Body of pancreas (tissue), 4 donors: ENCODE results near the gene EGLN1. TPM values are rescaled to one million over a fixed set of nuclear protein-coding genes. Genes with fewer than 3 reads are reported as not detected.

Experiments used
- ATAC-seq: fragments of 150-250 bp; one replicate; pipeline ENCODE4 v1.9.1; 2016
- DNase-seq, 4 donors: peaks; one replicate each; pipeline ENCODE4 v3.0.0-alpha.2; 2019
- H3K27ac ChIP-seq, 4 donors: fragments of 200-600 bp; sonication (generic); 1 replicate in 3 of 4; 2 replicates in 1 of 4; pipeline versions ENCODE4 v1.5.1 to v1.6.1; 2016 to 2019; ENCODE audit warnings: mild to moderate bottlenecking in 1 of 4, mixed read lengths in 1 of 4, moderate library complexity in 1 of 4
- H3K27me3 ChIP-seq, 2 donors: fragments of 200-600 bp; sonication (generic); one replicate each; pipeline ENCODE4 v1.6.0; 2016; ENCODE audit warnings: mild to moderate bottlenecking in 1 of 2
- H3K36me3 ChIP-seq, 2 donors: fragments of 200-600 bp; sonication (generic); replicated peaks in 1 of 2; 2 replicates each; pipeline ENCODE4 v1.5.1; 2016; ENCODE audit warnings: low read depth in 2 of 2; ENCODE audit not compliant: insufficient read depth in 1 of 2
- H3K4me1 ChIP-seq: fragments of 200-600 bp; sonication (generic); one replicate; pipeline ENCODE4 v1.6.0; 2016
- H3K4me3 ChIP-seq, 2 donors: fragments of 200-600 bp; sonication (generic); 1 replicate in 1 of 2; 2 replicates in 1 of 2; pipeline ENCODE4 v1.5.1; 2016 to 2019
- H3K9me3 ChIP-seq, 3 donors: fragments of 200-600 bp; sonication (generic); 1 replicate in 2 of 3; 2 replicates in 1 of 3; pipeline ENCODE4 v1.5.1; 2016
- CTCF ChIP-seq, 7 experiments: fragments of 450-650 bp in 4 of 7; fragments of 200-600 bp in 3 of 7; sonication (generic) in 3 of 7; IDR thresholded peaks; one replicate each; pipeline ENCODE4 v1.5.1; 2016 to 2019; ENCODE audit warnings: antibody characterized with exemption in 7 of 7
- POLR2A ChIP-seq, 3 donors: fragments of 450-650 bp; IDR thresholded peaks; one replicate each; pipeline ENCODE4 v1.6.1; 2016; ENCODE audit warnings: antibody characterized with exemption in 3 of 3, mild to moderate bottlenecking in 2 of 3
- WGBS, 2 donors: methylation state at CpG; one replicate each; pipeline ENCODE4 v1.1.5; 2017; 5-methylcytosine and 5-hydroxymethylcytosine counted together
- intact Hi-C: fragments of 100-400 bp; cut with DNase I; formaldehyde crosslinking; loops from one replicate; pipeline ENCODE4 v1.15.1; 2023
- total RNA-seq, 2 donors: library from RNA; depleted of rRNA; stranded (reverse); fragments of >200 nt; gene quantifications; one replicate each; pipeline ENCODE4 v1.1.0, GENCODE V29; 2016

EGLN1 gene
- total RNA-seq, 2 donors from 2014 or later: 37.6 to 42.2 TPM

GRCh38 chr1:231348442-231348841, 73.6 kb downstream of the EGLN1 start:
- Histone ChIP-seq H3K4me3 (no peak overlapping the region), H3K27ac (no peak overlapping the region), H3K27me3 (no peaks in the 10 kb centered on the region), H3K36me3 (peaks cover 0 to 1% of the 10 kb centered on the region in 2 donors), H3K4me1 (no peaks in the 10 kb centered on the region), H3K9me3 (no peaks in the 10 kb centered on the region)
- no peak for DNase-seq
- no peak for ATAC-seq
- intact Hi-C loops: no loop called here
- TF ChIP-seq POLR2A (IDR thresholded peaks at IDR 0.05) (no peak), CTCF (IDR thresholded peaks at IDR 0.05) (no peak)
- WGBS, 2 donors: 92 to 95% methylated on average over 4 of the region's 4 CpGs

GRCh38 chr1:231347961-231348360, 74.1 kb downstream of the EGLN1 start:
- Histone ChIP-seq H3K9me3 (no peaks in the 10 kb centered on the region), H3K4me3 (no peak overlapping the region), H3K4me1 (no peaks in the 10 kb centered on the region), H3K27ac (no peak overlapping the region), H3K27me3 (no peaks in the 10 kb centered on the region), H3K36me3 (peaks cover 0 to 1% of the 10 kb centered on the region in 2 donors)
- ATAC-seq (no peak), DNase-seq (no peak)
- 94 to 96% methylated on average over 4 of the region's 4 CpGs for WGBS, 2 donors
- intact Hi-C loops: no loop called here
- no peak for TF ChIP-seq POLR2A (IDR thresholded peaks at IDR 0.05)
- TF ChIP-seq CTCF (IDR thresholded peaks at IDR 0.05): no peak

DNA sequence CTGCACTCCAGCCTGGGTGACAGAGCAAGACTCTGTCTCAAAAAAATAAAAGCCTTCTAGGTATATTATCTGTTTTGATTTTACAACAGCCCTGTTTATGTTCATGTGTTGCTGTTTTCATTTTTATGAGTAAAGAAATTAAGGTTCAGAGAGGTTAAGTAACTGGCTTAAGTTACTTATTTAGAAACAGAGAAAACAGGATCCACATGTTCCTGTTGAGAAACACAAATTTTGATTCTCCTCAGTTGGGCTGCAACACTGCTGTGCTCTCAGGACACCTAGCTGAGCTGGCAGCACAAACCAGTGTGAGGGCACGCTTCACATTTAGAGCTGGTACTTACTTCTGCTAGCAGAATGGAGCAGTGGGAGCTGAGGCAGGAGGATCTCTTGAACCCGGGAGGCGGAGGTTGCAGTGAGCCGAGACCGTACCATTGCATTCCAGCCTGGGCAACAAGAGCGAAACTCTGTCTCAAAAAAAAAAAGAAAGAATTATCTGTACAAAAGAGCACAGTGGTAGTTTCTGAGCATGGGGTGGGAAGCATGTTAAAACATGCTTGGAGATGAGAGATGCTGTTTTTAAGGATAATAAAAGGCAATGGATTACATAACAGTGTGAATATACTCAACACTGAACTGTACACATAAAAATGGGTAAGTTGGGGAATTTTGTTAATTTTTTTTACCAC, 81.6 kb downstream of the EGLN1 start:
- DNase-seq (no peak), ATAC-seq (no peak)
- no peak overlapping the region for H3K27ac ChIP-seq
- H3K27me3 ChIP-seq: no peaks in the 10 kb centered on the region
- no peak overlapping the region for H3K4me3 ChIP-seq
- WGBS, 2 donors: 88 to 97% methylated on average over 6 of the region's 6 CpGs
- TF ChIP-seq POLR2A (IDR thresholded peaks at IDR 0.05): no peak
- TF ChIP-seq CTCF (IDR thresholded peaks at IDR 0.05): no peak
- H3K4me1 ChIP-seq: peaks cover 21% of the 10 kb centered on the region
- no peaks in the 10 kb centered on the region for H3K36me3 ChIP-seq
- no peaks in the 10 kb centered on the region for H3K9me3 ChIP-seq
- intact Hi-C loops: no loop called here

DNA sequence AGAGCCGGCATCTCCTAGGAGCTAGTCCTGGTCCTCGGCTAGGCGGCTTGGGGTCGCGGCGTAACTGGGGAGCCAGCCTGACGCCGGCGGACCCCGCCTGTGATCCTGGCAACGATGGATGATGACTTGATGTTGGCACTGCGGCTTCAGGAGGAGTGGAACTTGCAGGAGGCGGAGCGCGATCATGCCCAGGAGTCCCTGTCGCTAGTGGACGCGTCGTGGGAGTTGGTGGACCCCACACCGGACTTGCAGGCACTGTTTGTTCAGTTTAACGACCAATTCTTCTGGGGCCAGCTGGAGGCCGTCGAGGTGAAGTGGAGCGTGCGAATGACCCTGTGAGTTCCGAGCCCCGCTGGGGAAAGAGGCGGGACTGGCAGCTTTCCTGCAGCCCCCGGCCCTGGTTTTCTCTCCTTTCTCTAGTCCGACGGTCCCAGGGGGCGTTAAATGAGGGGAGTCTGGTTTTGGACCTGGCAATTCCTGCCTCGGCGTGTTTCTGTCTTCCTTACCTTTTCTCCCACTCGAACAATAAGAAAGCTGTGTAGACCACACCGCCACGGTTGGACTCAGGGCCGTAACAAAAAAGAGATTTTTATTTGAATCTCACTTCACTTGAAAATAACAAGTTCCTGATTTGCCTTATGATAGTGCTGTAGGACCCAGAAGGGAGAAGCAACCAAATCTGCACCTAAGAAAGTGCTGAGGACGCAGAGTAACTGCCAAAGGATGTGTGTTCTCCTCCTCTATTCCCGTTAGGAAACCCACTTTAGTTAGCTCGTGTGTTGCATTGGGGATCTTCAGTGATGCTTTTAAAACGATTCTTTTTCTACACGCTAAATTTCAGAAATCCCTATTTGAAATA, 83.6 kb downstream of the EGLN1 start, which contains the start of gene SPRTN:
TSS of gene SPRTN (plus strand) at position 24 of the 859 bp plus-strand sequence. CDS start at position 115, 91 bp downstream.
- intact Hi-C loops: no loop called here
- WGBS, 2 donors: 0% methylated on average over 32 to 43 of the region's 43 CpGs
- ATAC-seq: no peak

More for the DNA sequence above, 83.6 kb downstream of the EGLN1 start, which contains the start of gene SPRTN:
- TF ChIP-seq CTCF (IDR thresholded peaks at IDR 0.05) (no peak), POLR2A (IDR thresholded peaks at IDR 0.05) (no peak)
- Histone ChIP-seq H3K27me3 (no peaks in the 10 kb centered on the region), H3K4me1 (peaks cover 38% of the 10 kb centered on the region), H3K27ac (peak within 1 kb of the TSS; percentile 70 to 97 (median 94)), H3K9me3 (no peaks in the 10 kb centered on the region), H3K36me3 (no peaks in the 10 kb centered on the region), H3K4me3 (peak within 1 kb of the TSS; percentile 76 to 92)
- no peak for DNase-seq
